Uterus (tissue), 2 donors: ENCODE results near the gene FLYWCH2.

Experiments used
- POLR2A ChIP-seq, 2 donors: fragments of 450-650 bp; IDR thresholded peaks; one replicate each; pipeline ENCODE4 v1.6.1; 2016; ENCODE audit warnings: antibody characterized with exemption in 2 of 2, mild to moderate bottlenecking in 1 of 2, moderate library complexity in 1 of 2
- TF ChIP-seq, protein P1 (sequence below), 4 experiments: fragments of 200-600 bp in 2 of 4; fragments of 450-650 bp in 2 of 4; sonication (generic) in 2 of 4; IDR thresholded peaks; one replicate each; pipeline ENCODE4 v1.5.1; 2016 to 2019; ENCODE audit warnings: antibody characterized with exemption in 4 of 4, mild to moderate bottlenecking in 2 of 4, moderate library complexity in 1 of 4

- TF ChIP-seq, protein P1, sequence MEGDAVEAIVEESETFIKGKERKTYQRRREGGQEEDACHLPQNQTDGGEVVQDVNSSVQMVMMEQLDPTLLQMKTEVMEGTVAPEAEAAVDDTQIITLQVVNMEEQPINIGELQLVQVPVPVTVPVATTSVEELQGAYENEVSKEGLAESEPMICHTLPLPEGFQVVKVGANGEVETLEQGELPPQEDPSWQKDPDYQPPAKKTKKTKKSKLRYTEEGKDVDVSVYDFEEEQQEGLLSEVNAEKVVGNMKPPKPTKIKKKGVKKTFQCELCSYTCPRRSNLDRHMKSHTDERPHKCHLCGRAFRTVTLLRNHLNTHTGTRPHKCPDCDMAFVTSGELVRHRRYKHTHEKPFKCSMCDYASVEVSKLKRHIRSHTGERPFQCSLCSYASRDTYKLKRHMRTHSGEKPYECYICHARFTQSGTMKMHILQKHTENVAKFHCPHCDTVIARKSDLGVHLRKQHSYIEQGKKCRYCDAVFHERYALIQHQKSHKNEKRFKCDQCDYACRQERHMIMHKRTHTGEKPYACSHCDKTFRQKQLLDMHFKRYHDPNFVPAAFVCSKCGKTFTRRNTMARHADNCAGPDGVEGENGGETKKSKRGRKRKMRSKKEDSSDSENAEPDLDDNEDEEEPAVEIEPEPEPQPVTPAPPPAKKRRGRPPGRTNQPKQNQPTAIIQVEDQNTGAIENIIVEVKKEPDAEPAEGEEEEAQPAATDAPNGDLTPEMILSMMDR (IDR thresholded peaks at IDR 0.05) = no peak
- TF ChIP-seq POLR2A (IDR thresholded peaks at IDR 0.05) = no peak
Observed at GRCh38 chr16:2859686-2860265, 23.2 kb upstream of the FLYWCH2 start.
